Measurements from ENCODE around the gene MACROD1. TPM values are rescaled to one million over a fixed set of nuclear protein-coding genes. Genes with fewer than 3 reads are reported as not detected.

MACROD1 gene
- total RNA-seq, 6 experiments from 2014 or later = 11.8 to 17.0 (median 13.1) TPM

- Mint-ChIP-seq H3K27ac (no peak overlapping the region), H3K4me1 (ENCODE audit: low read depth) (peaks cover 6% of the 10 kb centered on the region), H3K4me3 (no peak overlapping the region), H3K36me3 (ENCODE audit: low read depth) (no peaks in the 10 kb centered on the region), H3K27me3 (ENCODE audit: insufficient read depth) (peaks cover 7% of the 10 kb centered on the region; the same call in 1 of the 2 replicates), H3K9me3 (no peaks in the 10 kb centered on the region)
- no peak for TF ChIP-seq CTCF (IDR thresholded peaks at IDR 0.05)
- DNase-seq = no peak
These were observed 14.6 kb downstream of the MACROD1 start for GRCh38 chr11:64151337-64151736.

DNA sequence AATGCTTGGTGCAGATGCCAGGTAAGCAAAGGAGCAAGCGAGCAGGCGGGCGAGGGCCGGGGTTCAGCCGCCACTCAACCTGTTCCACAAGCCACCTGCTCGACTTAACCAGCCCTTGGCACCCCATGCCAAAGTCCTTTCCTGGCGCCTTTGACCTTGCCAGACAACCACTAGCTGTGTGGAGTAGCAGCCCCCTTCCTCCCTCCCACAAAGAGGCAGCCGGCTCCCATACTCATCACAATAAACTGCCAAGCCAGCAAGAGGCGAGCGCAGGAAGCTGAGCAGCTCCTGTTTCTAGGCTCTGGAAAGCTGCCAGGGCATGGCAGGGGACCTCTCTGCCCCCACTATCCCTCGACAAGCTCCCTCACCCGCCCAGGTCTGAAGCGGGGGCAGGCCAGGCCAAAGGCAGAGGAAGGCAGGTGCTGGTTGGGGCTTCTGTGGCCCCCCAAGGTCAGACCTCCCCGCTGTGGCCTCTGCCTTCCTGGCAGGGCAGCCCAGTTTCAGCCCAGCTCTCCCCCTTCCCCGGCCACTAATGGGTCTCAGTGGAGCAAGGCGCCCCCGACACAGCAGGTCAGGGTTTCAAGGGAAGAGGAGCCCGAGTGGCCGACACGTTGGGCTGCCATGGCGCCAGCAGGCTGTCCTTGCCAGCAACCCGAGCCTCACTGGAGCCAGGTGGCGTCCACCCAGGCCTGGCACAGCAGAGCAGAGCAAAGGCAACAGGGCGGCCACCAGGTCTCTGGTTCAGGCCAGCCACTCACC, 15.3 kb downstream of the MACROD1 start:
- no peak overlapping the region for H3K27ac Mint-ChIP-seq
- no peak for TF ChIP-seq CTCF (IDR thresholded peaks at IDR 0.05)
- no peak for DNase-seq
- H3K36me3 Mint-ChIP-seq (ENCODE audit: low read depth) = no peaks in the 10 kb centered on the region
- H3K4me3 Mint-ChIP-seq = no peak overlapping the region
- peaks cover 7% of the 10 kb centered on the region; the same call in 1 of the 2 replicates for H3K27me3 Mint-ChIP-seq (ENCODE audit: insufficient read depth)
- peaks cover 6% of the 10 kb centered on the region for H3K4me1 Mint-ChIP-seq (ENCODE audit: low read depth)
- no peaks in the 10 kb centered on the region for H3K9me3 Mint-ChIP-seq

- peaks cover 7% of the 10 kb centered on the region; the same call in 1 of the 2 replicates for H3K27me3 Mint-ChIP-seq (ENCODE audit: insufficient read depth)
- no peak for DNase-seq
- H3K27ac Mint-ChIP-seq = no peak overlapping the region
- H3K36me3 Mint-ChIP-seq (ENCODE audit: low read depth) = no peaks in the 10 kb centered on the region
- H3K4me3 Mint-ChIP-seq = no peak overlapping the region
- TF ChIP-seq CTCF (IDR thresholded peaks at IDR 0.05) = no peak
- peaks cover 6% of the 10 kb centered on the region for H3K4me1 Mint-ChIP-seq (ENCODE audit: low read depth)
- H3K9me3 Mint-ChIP-seq = no peaks in the 10 kb centered on the region
These were observed 15.9 kb downstream of the MACROD1 start for GRCh38 chr11:64150051-64150450.

DNA sequence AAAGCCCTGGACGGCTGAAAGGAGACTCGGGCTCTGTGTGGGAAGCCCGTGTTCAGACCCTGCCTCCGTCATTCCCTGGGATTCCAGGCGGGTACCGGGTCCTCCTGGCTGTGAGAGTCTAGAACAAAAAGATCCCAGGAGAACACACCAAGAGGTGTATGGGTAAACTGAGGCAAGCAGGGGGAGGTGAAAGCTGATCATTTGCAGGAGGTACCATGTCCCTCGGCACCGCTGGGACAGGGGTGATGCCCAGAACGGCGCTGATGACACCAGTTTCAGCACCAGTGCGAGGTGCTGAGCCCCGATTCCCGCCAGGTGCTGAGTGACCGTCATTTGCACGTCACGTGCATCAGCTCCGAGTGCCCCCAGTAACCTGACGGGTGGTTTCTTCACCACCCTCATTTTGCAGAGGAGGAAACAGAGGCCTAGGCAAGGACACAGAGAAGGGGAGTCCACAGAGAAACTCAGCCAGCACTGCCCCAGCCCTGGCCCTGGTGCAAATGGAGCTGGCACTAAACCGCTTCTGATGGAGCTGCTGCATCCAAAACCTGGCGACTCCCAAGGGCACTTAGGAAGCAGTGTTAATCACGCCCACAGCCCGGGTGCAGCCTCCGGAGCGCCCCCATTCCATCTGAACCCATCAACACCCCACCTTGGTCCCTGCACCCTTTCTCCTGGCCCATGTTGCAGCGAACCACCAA, 16.8 kb downstream of the MACROD1 start:
- DNase-seq = no peak
- H3K27me3 Mint-ChIP-seq (ENCODE audit: insufficient read depth) = no peaks in the 10 kb centered on the region
- H3K4me3 Mint-ChIP-seq = no peak overlapping the region
- no peak overlapping the region for H3K27ac Mint-ChIP-seq
- H3K9me3 Mint-ChIP-seq = no peaks in the 10 kb centered on the region
- H3K4me1 Mint-ChIP-seq (ENCODE audit: low read depth) = peaks cover 6% of the 10 kb centered on the region
- peak; percentile 51 for TF ChIP-seq CTCF (IDR thresholded peaks at IDR 0.05)
- H3K36me3 Mint-ChIP-seq (ENCODE audit: low read depth) = no peaks in the 10 kb centered on the region

DNA sequence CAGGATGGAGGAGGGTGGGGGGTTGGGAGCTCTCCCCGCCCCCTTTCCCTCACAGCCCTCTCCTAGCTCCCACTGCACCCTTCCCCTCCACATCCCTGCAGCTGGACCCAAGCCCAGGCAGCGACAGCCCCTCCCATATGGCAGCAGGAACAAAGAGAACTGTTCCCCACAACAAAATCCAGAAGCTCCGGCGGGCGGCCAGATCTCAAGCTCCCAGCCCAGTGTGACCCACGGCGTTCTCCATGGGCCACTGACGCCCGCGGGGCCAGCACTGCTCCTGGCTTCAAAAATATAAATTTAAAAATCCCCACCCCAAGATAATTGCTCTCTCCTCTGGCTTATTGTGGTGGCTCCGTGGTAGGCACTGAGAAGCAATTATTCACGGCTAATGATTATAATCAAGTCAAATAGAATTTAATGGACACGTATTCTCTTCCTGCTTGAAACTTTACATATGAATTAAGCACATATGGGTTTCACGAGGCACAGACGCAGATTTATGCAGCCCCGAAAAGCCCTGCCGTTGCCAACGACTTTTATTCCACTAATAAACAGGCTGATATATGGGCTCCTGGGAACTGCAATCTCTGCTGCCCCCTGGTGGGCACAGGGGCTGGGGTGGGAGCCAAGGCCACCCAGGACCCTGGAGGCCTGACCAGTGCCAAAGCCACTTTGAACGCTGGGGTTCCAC, 17.5 kb downstream of the MACROD1 start:
- peak; percentile 50 for DNase-seq
- Mint-ChIP-seq H3K4me3 (peak overlapping the region; percentile 66), H3K9me3 (no peaks in the 10 kb centered on the region), H3K4me1 (ENCODE audit: low read depth) (peaks cover 6% of the 10 kb centered on the region), H3K27me3 (ENCODE audit: insufficient read depth) (no peaks in the 10 kb centered on the region), H3K36me3 (ENCODE audit: low read depth) (no peaks in the 10 kb centered on the region), H3K27ac (no peak overlapping the region)
- TF ChIP-seq CTCF (IDR thresholded peaks at IDR 0.05) = peak; percentile 99
